Stimulated activated CD4-positive, alpha-beta T cell treated with anti-CD3 and anti-CD28 coated beads, Interleukin-4, amount 100 ng/mL, for 48 hours (primary cell): ENCODE results near the gene EGR2.

Experiments used
- DNase-seq, 2 donors: peaks; one replicate each; pipeline ENCODE4 v3.0.0-alpha.2; 2020; ENCODE audit warnings: low read depth in 2 of 2

EGR2 gene

DNA sequence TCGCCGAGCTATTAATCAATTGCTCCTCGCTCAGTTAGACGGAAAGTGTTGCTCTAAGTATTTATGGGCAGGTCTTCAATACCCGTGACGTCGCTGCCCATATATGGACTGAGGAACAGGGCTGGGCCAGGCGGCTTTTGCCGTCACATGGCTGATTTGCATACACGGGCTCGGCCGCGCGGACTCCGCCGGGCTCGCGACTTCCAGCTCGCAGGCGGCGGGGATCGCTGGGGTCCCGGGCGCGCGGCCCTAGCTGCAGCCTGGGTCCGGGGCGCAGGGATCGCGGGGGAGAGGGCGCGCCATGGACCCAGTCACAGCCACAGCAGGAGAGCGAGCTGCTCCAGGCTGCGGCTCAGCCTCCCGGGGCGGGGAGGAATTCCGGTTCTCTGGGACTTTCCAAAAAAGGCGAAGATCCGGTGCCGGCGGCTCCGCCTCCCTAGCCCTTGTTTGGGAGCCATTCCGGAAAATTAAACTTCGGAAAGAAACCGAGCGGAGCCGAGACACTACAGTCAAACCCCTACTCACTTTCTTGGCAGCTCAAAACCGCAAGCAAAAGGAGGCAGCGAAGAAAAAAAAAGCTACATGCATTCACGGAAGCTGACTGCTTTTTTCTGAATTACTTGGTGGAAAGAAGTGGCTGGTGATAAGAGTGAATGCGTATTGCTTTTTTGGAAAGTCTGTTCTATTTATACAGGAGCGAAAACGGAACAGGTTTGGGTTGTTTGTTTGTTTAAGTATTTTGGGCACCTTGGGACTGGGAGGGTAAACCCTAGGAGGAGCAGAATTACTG, at the start of gene EGR2:
TSS of gene EGR2 (minus strand) at position 36 of the 790 bp plus-strand sequence. CDS start 337 bp downstream, outside the sequence.
- peak; percentile 89 to 93 for DNase-seq

- DNase-seq, result no peak
These were observed 46.3 kb upstream of the EGR2 start for GRCh38 chr10:62862447-62862846.

DNA sequence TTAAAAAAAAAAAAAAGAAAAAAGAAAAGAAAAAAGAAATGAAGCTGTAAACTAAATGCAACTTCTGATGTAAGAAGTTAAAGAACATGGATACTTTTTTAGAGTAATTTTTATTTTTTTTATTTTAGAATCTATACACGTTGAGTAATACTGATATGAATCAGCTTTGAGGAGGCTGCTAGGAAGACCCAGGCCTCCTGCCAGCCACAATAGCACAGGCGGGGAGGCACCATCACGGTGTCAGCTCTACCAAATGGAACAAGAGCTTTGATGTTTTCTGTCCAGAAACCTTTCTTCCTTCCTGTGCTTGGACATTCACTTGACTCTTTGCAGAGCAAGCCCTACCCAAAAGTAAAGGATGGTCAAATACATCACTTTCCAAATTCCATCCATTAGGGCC, 45.3 kb upstream of the EGR2 start:
- no peak for DNase-seq

- no peak for DNase-seq
These were observed 44.8 kb upstream of the EGR2 start for GRCh38 chr10:62860946-62861345.

- DNase-seq, result no peak
These were observed 42.2 kb upstream of the EGR2 start for GRCh38 chr10:62858364-62858763.

DNA sequence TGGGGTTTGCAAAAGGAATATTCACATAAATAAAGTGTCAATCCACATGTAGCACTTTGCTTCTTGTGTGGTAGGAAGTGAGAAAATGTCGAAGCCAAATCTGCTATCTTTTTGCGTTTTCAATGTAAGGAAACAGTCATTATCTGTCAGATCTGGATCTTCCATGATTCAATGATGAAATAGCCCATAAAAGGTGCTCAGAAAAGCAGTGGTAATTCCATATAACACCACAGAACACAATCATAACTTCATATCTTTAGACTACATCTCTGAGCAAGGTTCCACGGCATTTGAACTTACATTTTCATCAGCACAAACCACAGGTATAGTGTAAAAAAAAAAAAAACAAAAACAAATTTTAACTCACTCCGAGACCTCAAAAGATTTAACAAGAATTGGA, 39.9 kb upstream of the EGR2 start:
- no peak for DNase-seq

DNA sequence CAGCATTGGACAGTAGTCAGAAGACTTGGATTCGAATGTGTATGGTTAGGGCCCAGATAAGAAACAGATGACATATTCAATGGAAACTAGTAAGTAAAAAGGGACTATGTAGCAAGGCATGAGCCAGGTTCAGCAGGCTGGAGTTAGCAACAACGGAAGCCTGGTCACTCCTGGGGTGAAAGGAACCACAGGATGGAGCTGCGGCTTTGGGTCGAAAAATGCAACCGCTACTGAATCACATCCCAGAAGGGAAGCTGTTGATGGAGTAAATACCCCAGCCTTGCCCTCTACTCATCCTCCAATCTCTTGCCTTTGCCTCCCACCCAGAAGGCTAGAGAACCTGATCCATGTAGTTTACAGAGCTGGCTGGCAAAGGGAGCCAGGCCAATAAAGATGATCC, 37.5 kb upstream of the EGR2 start:
- DNase-seq, result peak; percentile 37 to 45

DNA sequence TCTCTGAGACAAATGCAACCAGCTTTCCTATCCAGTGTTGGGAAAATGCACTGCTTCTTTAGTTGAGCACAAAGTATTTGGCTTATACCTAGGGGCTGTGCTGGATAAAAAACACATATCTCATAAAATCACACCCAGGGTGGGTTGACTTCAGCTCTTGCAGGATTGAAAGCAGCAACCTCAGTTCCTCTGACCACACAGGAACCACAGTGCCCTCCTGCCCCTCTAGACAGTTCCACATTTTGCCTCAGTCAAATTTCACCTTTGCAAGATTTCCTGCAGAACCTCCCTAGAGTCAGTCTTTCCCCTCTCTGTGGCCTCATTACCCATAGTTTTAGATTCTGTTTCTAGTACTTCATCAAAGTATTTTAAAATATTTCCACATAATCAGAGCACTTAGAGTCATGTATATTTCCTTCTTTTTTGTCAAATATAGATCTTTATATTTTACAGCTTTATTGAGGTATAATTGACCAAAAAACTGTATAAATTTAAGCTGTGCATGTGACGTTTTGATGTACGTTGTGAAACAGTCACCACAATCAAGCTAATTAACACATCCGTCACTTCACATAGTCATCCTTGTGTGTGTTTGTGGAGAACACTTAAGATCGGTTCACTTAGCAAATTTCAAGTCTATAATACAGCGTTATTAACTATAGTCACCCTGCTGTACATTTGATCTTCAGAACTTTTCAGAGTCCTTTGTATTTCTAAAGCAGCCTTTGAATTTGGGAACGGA, 37.0 kb upstream of the EGR2 start:
- DNase-seq, result no peak

GRCh38 chr10:62851442-62851841, 35.3 kb upstream of the EGR2 start:
- DNase-seq, result no peak

DNA sequence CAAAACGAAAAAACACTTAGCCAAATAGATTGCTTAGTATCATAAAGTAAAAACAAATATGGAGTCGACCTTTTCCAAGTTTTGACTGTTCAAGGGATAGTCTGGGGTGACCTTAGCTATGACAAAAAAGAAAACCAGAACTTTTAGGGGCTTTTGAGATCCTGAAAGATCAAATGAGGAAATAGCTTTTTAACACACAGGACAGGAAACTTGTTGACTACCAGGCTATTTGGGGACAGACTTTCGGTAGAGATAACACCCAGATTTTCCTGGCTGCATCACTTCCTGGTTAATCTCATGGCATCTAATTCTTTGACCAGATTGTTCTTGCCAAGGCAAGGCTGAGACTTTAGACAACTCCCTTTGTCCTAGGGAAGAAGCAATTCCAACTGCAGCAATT, 34.5 kb upstream of the EGR2 start:
- no peak for DNase-seq

DNA sequence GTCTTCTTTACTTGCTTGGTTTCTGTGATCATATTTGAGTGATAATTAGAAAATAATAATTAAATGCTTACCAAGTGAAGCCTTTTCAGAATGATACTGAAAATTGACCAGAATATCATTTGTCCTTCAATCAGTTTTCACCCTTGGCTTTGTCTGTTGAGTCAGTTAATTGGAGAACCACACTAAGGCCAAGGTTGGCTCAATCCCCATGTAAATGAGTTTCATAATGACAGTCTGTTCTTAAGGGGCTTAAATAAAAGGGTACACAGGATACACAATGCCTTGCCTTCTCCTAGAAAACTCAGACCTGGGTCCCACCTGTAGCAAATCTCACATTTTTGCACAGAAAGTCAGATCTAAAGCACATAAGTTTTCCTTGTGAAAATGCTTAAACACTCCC, 31.3 kb upstream of the EGR2 start:
- no peak for DNase-seq

DNA sequence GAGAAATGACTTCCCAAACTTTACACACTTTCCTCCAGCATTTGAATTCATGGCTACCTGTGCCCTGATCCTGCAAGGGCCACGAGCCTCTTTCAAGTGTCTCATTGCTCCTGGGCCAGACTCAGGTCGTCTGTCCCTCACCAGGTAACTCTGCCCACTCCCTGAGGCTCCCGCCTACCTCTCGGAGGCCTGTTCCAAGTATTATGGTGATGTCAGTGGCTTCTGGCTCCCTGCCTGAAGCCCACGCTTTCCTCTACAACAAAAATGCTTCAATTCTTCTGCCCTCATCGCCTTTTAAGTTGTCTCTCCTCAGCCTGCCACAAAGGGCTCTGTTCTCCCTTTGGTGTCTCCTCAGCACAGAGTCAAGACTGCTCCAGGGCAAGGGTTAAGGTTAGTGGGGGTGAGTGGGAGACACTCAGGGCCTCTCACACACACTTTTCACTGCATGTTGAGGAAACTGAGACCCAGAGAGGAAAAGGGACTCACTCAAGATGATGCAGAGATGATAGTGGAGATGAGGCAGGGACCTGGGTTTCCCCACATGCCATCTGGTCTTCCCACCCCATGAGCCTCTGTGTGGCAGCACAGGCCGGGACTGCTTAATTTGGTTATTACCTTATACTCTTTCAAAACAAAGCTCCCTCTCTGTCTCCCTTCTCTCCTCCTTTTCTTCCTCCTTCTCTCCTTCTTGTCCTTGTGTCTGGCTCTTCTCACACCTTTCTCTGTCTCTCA, 28.3 kb upstream of the EGR2 start:
- DNase-seq, result peak in 1 of 2 donors; percentile 11

DNA sequence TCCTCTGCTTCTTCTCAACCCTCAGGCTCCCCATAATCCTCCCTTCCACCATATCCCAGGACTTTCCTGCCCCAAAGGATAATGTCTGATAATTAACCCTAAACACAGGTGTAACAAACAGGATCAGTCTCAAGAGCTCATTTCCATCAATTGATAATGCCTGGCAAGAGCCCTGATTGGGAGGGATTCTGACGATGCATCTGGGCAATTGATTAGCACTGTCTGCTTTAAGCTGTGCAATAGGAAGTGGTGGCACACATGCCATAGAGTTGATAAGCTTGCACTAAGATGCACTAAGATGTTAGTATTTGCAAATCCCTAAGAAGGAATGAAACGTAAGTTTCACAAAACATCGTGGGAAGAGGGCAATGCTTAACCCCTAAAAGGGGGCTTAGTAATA, 27.4 kb upstream of the EGR2 start:
- no peak for DNase-seq

DNA sequence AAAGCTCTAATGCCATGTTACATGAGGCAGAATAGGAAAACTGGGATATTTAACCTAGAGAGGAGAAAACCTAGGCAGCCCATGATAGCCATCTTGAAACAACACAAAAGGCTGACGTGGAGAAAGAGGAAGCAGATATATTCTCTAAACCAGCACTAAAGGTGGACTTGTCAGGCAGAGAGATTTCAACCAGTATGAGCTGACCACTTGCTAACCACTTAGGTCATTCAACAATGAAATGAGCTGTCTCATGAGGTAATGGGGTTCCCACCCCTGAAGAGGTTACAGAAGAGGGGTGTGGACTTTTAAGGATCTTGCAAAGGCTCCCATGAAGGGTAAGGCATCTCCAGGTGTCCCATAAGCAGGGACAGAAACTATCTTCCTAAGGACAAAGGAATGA, 26.8 kb upstream of the EGR2 start:
- DNase-seq, result no peak

- no peak for DNase-seq
These were observed 23.4 kb upstream of the EGR2 start for GRCh38 chr10:62839590-62839989.

DNA sequence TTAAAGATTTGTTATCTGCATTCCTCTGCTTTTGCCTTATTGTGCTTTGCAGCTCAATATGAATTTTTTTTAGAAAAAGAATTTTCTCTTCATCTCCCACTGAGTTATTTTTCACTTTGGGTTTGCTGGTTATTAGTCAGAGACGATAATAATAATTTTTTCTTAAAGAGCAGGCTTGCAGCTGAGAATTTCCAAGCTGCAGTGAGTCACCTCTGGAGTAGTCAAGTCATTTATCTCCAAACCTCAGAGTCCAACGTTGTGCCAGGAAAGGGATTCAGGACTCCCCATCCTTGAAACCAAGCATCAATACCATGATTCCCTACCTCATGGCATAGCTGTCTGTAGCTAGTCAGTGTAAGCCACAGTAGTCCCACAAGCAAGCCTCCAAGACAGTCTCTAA, 15.2 kb upstream of the EGR2 start:
- DNase-seq, result no peak

- DNase-seq, result no peak
These were observed 14.5 kb upstream of the EGR2 start for GRCh38 chr10:62830679-62831078.

DNA sequence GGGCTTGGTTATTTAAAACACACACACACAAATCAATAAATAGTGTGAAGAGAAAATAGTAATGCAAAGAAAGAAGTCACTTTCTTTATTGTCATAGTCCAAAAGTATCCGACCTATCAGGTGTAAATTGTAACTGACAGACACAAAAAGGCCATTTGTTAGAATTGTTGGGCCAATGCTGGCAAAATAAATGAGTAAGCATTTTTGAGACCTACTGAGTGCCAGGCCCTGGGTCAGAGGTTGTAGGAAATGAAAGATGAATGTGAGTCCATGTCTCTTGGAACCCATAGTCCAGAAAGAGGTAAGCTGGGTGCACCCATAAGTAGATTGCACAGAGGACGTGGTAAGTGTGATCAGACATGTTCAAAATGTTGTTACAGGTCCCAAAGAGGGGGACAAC, 13.5 kb upstream of the EGR2 start:
- no peak for DNase-seq

DNA sequence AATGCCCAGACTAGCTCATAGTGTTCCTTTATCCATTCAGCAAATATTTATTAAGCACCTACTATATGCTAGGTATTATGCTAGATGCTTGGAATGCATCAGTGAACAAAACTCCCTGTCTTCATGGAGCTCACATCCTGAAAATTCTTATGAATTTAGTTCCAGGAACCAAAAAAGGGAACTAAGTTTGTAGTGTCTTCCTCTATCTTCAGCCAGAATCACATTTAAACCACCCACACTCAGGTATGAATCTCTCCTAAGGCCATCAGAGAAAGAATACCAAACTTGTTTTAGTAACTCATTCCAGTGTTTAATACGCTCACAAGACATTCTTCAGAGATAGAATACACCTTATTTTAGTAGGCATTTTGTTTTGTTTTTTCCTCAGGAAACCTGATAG, 10.1 kb upstream of the EGR2 start:
- no peak for DNase-seq

DNA sequence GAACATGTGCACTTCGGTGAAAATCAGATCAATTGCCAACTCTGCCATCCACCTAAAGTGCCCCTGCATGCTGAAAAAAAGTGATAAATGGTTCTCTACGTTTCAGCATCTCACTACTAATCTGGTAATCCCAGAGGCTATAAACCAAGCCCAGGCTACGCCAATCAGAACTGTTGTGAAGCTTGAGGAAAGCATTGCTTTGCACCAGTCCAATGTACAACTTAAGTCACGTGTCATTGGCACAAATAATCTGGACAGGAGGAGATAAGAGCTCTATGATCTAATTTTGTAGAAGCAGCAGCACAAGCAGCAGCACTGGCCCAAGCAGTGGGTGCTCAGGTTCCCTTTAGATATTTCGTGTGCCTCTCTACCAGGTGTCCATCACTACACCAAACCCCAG, 4.4 kb upstream of the EGR2 start:
- no peak for DNase-seq

DNA sequence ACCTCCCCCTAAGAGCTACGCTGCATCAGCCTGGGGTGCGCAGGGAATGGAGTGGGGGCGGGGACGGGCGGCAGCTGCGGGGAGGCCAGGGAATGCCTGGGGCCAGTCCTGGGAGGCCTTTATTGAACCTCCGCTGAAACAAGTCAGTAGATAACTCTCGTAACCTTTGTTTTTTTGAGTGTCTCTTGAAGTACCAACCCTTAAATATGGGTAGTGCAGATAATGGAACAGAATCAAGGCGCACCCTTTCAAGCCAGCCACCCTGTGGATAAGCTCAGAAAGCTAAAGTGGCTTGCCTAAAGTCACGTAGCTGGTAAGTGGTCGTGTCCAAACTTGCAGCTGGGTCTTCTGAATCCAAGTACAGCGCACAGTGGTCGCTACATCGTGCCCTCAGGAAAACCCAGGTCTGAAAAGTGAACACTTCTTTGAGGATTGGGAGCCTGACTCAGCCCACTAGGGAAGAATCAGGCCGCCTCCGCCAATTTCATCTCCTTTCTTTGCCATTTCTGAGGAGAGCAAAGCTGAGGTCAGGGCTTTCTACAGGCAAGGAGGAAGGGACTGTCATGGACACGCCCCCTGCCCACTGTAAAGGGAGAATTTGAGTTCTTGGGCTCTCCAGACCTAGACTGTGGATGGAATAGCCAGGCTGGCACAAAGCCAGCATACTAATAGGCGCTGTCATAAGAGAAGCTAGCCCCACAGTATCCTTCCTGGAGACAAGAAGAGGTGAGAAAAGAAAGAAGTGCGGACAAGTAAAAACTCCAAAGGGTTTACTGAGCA, 3.2 kb upstream of the EGR2 start:
- no peak for DNase-seq
